BLaER1 treated with 17β-estradiol and CSF1 and Interleukin-3, amounts not matched to agents 10 nM and 100 nM (cell line): Measurements from ENCODE around the gene MEIS2.

Experiments used
- H3K27ac ChIP-seq, 11 experiments: shearing (Covaris generic); formaldehyde crosslinking; 2 replicates each; pipeline ENCODE4 v1.8.1; 2022
- H3K27me3 ChIP-seq, 11 experiments: shearing (Covaris generic); formaldehyde crosslinking; 2 replicates each; pipeline ENCODE4 v1.8.1; 2022
- H3K36me3 ChIP-seq, 11 experiments: shearing (Covaris generic); formaldehyde crosslinking; 2 replicates each; pipeline ENCODE4 v1.8.1; 2022
- H3K4me1 ChIP-seq, 10 experiments: shearing (Covaris generic); formaldehyde crosslinking; 2 replicates each; pipeline ENCODE4 v1.8.1; 2022
- H3K4me2 ChIP-seq, 11 experiments: shearing (Covaris generic); formaldehyde crosslinking; 2 replicates each; pipeline ENCODE4 v1.8.1; 2022
- H3K4me3 ChIP-seq, 10 experiments: shearing (Covaris generic); formaldehyde crosslinking; 2 replicates each; pipeline ENCODE4 v1.8.1; 2022
- H3K9ac ChIP-seq, 11 experiments: shearing (Covaris generic); formaldehyde crosslinking; 2 replicates each; pipeline ENCODE4 v1.8.1; 2022
- H3K9me3 ChIP-seq, 11 experiments: shearing (Covaris generic); formaldehyde crosslinking; replicated peaks in 1 of 11; 2 replicates each; pipeline ENCODE4 v1.8.1; 2022
- H4K20me1 ChIP-seq, 11 experiments: shearing (Covaris generic); formaldehyde crosslinking; 2 replicates each; pipeline ENCODE4 v1.8.1; 2022
- Cebpa-rat ChIP-seq, 11 experiments: shearing (Covaris generic); IDR thresholded peaks; 2 replicates each; pipeline ENCODE4 v1.8.1; 2022

The MEIS2 gene

DNA sequence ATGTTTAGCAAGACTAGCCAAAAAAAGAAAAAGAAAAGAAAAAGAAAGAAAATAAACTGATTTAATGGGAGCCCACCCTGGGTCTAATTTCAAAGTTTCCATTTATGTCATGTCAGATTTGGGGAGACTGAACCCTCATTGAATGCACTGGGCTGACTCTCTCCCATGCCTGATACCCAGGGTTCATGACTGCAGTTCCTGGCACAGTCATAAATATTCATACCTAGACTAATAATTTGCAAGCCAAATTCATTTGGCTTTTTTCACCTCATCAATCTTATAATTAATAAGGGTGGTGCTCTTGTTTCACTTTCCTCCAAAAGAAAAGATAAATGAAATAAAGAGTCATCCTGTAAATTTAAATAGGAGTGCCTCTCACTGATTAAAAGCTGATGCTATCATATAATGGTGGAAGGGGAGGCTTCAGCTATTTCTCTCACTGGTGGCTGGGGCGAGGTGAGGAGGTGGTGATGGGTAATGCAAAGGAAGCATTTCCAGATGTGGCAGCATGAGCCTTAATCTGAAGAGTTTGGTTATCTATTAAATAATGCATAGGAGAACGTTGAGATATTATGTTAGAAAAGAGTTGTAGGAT is 224.5 kb downstream of the MEIS2 start:
- Histone ChIP-seq H3K27ac (no peak overlapping the region), H4K20me1 (no peaks in the 10 kb centered on the region), H3K36me3 (no peaks in the 10 kb centered on the region), H3K4me1 (no peaks in the 10 kb centered on the region), H3K27me3 (peaks cover 11 to 45% (median 26%) of the 10 kb centered on the region in 11 experiments), H3K4me2 (no peak overlapping the region), H3K9ac (no peak overlapping the region), H3K9me3 (peaks cover 0 to 14% (median 10%) of the 10 kb centered on the region in 11 experiments; a peak in 13 of 22 replicates), H3K4me3 (no peak overlapping the region)
- TF ChIP-seq Cebpa-rat (IDR thresholded peaks at IDR 0.05) = no peak

DNA sequence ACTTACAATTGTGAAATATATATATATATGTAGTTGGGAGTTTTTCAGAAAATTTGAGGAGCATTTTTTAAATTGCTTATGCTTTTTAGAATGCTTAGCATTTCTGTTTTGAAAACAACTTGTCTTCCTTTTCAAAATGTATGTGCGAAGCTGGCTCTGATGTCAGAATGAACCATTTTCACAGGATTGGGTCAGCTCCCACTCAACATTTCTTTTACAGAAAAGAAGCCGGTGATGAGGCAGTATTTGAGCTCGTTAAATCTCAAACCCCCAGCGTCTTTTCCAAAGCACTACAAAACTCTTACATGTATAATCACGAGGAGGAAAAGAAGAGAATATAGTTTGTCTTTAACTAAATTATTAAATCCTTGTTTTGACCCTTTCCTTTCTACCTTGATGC is 225.4 kb downstream of the MEIS2 start:
- Histone ChIP-seq H4K20me1 (no peaks in the 10 kb centered on the region), H3K27ac (no peak overlapping the region), H3K9me3 (peaks cover 0 to 6% (median 2%) of the 10 kb centered on the region in 11 experiments; a peak in 8 of 22 replicates), H3K9ac (no peak overlapping the region), H3K4me1 (no peaks in the 10 kb centered on the region), H3K36me3 (no peaks in the 10 kb centered on the region), H3K27me3 (peaks cover 11 to 43% (median 26%) of the 10 kb centered on the region in 11 experiments), H3K4me3 (no peak overlapping the region), H3K4me2 (no peak overlapping the region)
- no peak for TF ChIP-seq Cebpa-rat (IDR thresholded peaks at IDR 0.05)

DNA sequence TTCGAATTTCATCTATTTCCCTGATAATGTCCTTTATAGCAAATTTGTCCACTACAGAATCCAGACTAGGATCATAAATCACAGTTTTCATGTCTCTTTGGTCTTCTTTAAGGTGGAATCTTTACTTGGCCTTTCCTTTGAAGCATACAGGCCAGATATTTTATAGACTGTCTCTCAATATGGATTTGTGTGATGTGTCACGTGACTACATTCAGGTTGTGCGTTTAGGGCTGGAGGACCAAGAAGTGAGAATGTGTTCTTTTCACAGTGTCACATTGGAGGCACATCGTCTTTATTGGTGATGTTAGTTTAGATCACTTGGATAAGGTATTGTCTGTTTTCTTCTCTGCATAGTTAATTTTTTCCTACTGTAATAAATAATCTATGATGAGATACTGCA is 232.9 kb downstream of the MEIS2 start:
- no peak overlapping the region for H3K9ac ChIP-seq
- H3K27ac ChIP-seq = no peak overlapping the region
- H3K4me1 ChIP-seq = no peaks in the 10 kb centered on the region
- H3K4me3 ChIP-seq = no peak overlapping the region
- no peaks in the 10 kb centered on the region for H3K9me3 ChIP-seq
- no peaks in the 10 kb centered on the region for H4K20me1 ChIP-seq
- no peak overlapping the region for H3K4me2 ChIP-seq
- no peak for TF ChIP-seq Cebpa-rat (IDR thresholded peaks at IDR 0.05)
- no peaks in the 10 kb centered on the region for H3K36me3 ChIP-seq
- no peaks in the 10 kb centered on the region for H3K27me3 ChIP-seq

DNA sequence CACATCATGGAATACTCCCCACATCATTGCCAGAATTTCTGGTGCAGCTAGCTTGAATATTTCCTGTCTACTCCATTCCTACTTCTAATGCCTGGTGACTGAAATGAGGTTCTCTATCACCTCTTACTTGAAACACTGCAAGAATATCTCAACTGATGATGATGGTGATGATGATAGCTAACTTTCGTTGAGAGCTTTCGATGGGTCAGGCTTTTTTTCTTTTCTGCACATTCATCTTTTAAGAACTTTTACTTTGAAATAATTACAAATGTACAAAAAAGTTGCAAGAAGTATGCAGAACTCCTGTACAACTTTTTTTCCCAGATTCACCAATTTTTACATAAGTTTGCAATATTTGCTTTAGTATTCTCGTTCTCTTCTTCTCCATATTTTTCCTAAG is 233.5 kb downstream of the MEIS2 start:
- Histone ChIP-seq H3K4me1 (no peaks in the 10 kb centered on the region), H3K9me3 (no peaks in the 10 kb centered on the region), H3K27ac (no peak overlapping the region), H3K9ac (no peak overlapping the region), H3K27me3 (no peaks in the 10 kb centered on the region), H4K20me1 (no peaks in the 10 kb centered on the region), H3K36me3 (no peaks in the 10 kb centered on the region), H3K4me3 (no peak overlapping the region), H3K4me2 (no peak overlapping the region)
- TF ChIP-seq Cebpa-rat (IDR thresholded peaks at IDR 0.05) = no peak

DNA sequence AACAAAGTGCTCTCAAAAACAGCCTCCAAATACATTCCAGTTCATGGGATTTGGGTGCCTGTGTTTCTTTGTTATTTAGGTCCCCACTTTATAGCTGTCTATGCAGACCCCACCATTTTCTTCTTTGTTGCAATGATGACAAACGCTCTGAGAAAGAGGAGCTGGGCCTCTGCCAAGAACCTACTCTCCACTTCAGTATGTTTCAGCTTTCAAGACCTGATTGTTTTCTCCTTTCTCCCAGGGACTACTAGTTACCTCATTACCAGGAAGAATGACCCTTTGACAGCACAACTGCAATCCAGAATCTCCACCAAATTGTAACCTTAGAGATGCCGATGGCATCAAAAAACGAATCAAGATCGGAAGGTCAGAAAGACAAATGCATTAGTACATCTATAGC is 236.8 kb downstream of the MEIS2 start:
- H4K20me1 ChIP-seq = no peaks in the 10 kb centered on the region
- no peaks in the 10 kb centered on the region for H3K36me3 ChIP-seq
- no peaks in the 10 kb centered on the region for H3K9me3 ChIP-seq
- H3K27ac ChIP-seq = no peak overlapping the region
- no peak for TF ChIP-seq Cebpa-rat (IDR thresholded peaks at IDR 0.05)
- no peak overlapping the region for H3K9ac ChIP-seq
- H3K27me3 ChIP-seq = no peaks in the 10 kb centered on the region
- H3K4me2 ChIP-seq = no peak overlapping the region
- no peaks in the 10 kb centered on the region for H3K4me1 ChIP-seq
- H3K4me3 ChIP-seq = no peak overlapping the region

DNA sequence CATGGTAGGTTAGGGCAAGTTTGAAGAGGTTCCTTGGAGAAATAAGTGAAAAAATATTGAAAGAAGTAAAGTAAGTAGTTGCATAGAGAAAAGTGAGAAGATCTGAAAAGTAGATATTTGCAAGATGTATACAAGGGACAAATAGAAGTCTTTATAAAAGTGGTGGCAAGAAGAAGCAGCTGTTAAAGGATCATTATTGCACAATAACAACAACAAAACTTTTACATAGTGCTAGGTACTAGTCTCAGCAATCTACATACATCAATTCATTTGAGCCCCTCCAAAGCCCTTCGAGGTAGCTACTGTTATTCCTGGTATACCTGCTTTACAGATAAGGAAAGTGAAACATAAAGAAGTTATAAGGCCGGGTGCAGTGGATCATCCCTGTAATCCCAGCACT is 239.6 kb downstream of the MEIS2 start:
- Histone ChIP-seq H3K9ac (no peak overlapping the region), H3K36me3 (no peaks in the 10 kb centered on the region), H3K9me3 (no peaks in the 10 kb centered on the region), H3K4me3 (no peak overlapping the region), H4K20me1 (no peaks in the 10 kb centered on the region), H3K27me3 (no peaks in the 10 kb centered on the region), H3K4me2 (no peak overlapping the region), H3K27ac (no peak overlapping the region), H3K4me1 (no peaks in the 10 kb centered on the region)
- peak in 1 of 11 experiments; percentile 21; a peak in 2 of 22 replicates for TF ChIP-seq Cebpa-rat (IDR thresholded peaks at IDR 0.05)

DNA sequence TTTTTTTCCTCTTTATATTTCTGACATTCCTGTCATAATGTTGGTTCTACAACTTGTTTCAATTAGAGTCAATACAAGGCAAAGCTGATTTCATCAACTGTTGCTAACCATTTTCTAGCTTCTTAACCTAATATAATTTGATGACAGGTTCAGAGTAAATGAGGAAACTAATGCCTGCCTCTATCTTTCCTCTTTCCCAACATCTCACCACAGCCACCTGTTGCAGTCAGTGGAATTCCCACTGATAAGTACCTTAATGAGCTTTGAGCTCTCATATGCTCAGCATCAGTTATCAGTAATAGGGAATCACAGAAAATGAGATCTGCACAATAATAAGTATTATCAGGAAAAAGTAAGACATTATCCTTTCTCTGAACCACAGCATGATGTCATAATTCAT is 241.9 kb downstream of the MEIS2 start:
- no peak overlapping the region for H3K4me3 ChIP-seq
- no peak overlapping the region for H3K4me2 ChIP-seq
- no peak overlapping the region for H3K9ac ChIP-seq
- H3K27me3 ChIP-seq = no peaks in the 10 kb centered on the region
- no peak for TF ChIP-seq Cebpa-rat (IDR thresholded peaks at IDR 0.05)
- H3K27ac ChIP-seq = no peak overlapping the region
- no peaks in the 10 kb centered on the region for H3K4me1 ChIP-seq
- no peaks in the 10 kb centered on the region for H3K36me3 ChIP-seq
- no peaks in the 10 kb centered on the region for H3K9me3 ChIP-seq
- H4K20me1 ChIP-seq = no peaks in the 10 kb centered on the region

DNA sequence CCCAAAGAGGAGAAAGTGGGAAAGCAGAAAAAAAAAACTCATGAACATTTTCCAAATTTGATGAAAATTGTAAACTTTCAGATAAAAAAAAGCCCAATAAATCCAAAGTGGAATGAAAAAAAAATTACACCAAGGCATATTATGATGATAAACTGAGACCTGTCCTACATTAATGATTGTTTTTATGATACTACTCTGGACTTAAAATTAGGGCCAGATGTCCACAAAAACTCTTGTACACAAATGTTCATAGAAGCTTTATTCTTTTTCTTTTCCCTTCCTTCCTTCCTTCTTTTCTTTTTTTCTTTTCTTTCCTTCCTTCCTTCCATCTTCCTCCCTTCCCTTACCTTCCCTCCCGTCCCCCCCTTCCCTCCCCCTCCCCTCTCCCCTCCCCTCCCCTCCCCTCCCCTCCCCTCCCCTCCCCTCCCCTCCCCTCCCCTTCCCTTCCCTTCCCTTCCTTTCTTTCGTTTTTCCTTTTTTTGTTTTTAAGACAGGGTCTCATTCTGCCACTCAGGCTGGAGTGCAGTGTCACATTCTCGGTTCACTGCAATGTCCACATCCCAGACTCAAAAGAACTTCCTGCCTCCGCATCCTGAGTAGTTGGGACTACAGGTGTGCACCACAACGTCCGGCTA is 243.9 kb downstream of the MEIS2 start:
- H3K27ac ChIP-seq = no peak overlapping the region
- no peak overlapping the region for H3K4me3 ChIP-seq
- H3K36me3 ChIP-seq = no peaks in the 10 kb centered on the region
- H3K4me1 ChIP-seq = no peaks in the 10 kb centered on the region
- no peaks in the 10 kb centered on the region for H3K27me3 ChIP-seq
- H3K4me2 ChIP-seq = no peak overlapping the region
- TF ChIP-seq Cebpa-rat (IDR thresholded peaks at IDR 0.05) = no peak
- H3K9ac ChIP-seq = no peak overlapping the region
- H4K20me1 ChIP-seq = no peaks in the 10 kb centered on the region
- H3K9me3 ChIP-seq = no peaks in the 10 kb centered on the region

DNA sequence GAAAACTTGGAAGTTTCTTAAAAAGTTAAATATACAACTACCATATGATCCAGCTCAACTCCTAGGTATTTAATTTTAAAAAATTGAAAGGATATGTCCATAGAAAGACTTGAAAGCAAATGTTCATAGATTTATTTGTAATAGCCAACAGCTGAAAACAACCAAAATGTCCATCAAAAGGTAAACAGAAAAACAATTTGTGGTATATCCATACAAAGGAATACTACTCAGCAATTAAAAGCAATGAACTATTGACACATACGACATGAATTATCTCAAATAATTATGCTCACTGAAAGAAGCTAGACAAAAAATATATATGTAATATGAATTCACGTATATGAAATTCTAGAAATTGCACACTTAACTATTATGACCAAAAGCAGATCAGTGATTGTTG is 249.5 kb downstream of the MEIS2 start:
- no peaks in the 10 kb centered on the region; a peak in 1 of 22 replicates for H3K9me3 ChIP-seq
- H3K4me3 ChIP-seq = no peak overlapping the region
- no peaks in the 10 kb centered on the region for H3K36me3 ChIP-seq
- H3K27me3 ChIP-seq = no peaks in the 10 kb centered on the region
- H3K4me1 ChIP-seq = no peaks in the 10 kb centered on the region
- no peak overlapping the region for H3K27ac ChIP-seq
- no peaks in the 10 kb centered on the region for H4K20me1 ChIP-seq
- no peak overlapping the region for H3K4me2 ChIP-seq
- no peak overlapping the region for H3K9ac ChIP-seq
- TF ChIP-seq Cebpa-rat (IDR thresholded peaks at IDR 0.05) = no peak

DNA sequence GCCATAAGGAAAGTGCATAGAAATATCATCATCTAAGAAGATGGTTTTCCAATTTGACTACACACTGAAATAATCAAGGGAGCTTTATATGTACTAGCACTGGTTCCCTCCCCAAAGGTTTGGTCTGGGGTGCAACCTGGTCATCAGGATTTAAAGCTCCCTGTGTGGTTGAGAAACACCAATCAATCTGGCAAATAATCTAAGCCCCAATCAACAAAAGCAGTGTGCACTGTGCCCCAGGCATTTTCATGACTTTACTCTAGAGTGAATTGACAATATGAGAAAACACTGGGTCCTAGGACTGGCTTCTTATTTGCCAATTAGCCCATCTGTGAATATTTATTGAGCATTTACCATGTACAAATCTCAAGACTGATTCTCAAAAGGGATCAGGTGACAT is 255.1 kb downstream of the MEIS2 start:
- H3K9ac ChIP-seq = no peak overlapping the region
- no peaks in the 10 kb centered on the region for H3K27me3 ChIP-seq
- no peaks in the 10 kb centered on the region for H3K4me1 ChIP-seq
- H3K36me3 ChIP-seq = no peaks in the 10 kb centered on the region
- H3K27ac ChIP-seq = no peak overlapping the region
- no peaks in the 10 kb centered on the region for H3K9me3 ChIP-seq
- H4K20me1 ChIP-seq = no peaks in the 10 kb centered on the region
- no peak overlapping the region for H3K4me2 ChIP-seq
- no peak for TF ChIP-seq Cebpa-rat (IDR thresholded peaks at IDR 0.05)
- no peak overlapping the region for H3K4me3 ChIP-seq
